ENCODE results near the gene RPA1. TPM values are rescaled to one million over a fixed set of nuclear protein-coding genes. Genes with fewer than 3 reads are reported as not detected.

The RPA1 gene
- total and polyA plus RNA-seq, 10 of the 15 experiments (the other 5 are each of a cell fraction or from before 2014, with no cell fraction given), result 35.9 to 198 (median 71.2) TPM

- WGBS (ENCODE audit: insufficient coverage, insufficient replicate concordance, low lambda C conversion rate, missing lambda C conversion rate), result 15% methylated on average over 48 of the region's 49 CpGs
- BruUV-seq (replicated peaks), result no TSS peak
- Histone ChIP-seq H2AFZ (ENCODE audit: control insufficient read depth, low read depth, low read length) (peak overlapping the region; percentile 6; the same call in 1 of the 2 replicates), H4K20me1 (ENCODE audit: control insufficient read depth, insufficient read depth) (no peaks in the 10 kb centered on the region), H3K4me3 (peak overlapping the region; percentile 11; the same call in 1 of the 2 replicates), H3K36me3 (ENCODE audit: control insufficient read depth in 2 of 2, insufficient read depth in 2 of 2, low read length in 1 of 2) (no peaks in the 10 kb centered on the region), H3K9ac (ENCODE audit: control insufficient read depth, insufficient read depth, low read length) (no peak overlapping the region), H3K27me3 (replicated peaks in 1 of 2; ENCODE audit: control insufficient read depth in 2 of 2, insufficient read depth in 2 of 2, low read length in 1 of 2) (no peaks in the 10 kb centered on the region), H3K27ac (ENCODE audit: control insufficient read depth, insufficient read depth) (no peak overlapping the region), H3K4me2 (ENCODE audit: control insufficient read depth, insufficient read depth) (peak overlapping the region; percentile 42), H3K79me2 (ENCODE audit: control insufficient read depth, insufficient read depth, low read length) (no peaks in the 10 kb centered on the region), H3K9me3 (replicated peaks; ENCODE audit: control insufficient read depth, insufficient read depth, low read length) (no peaks in the 10 kb centered on the region), H3K4me1 (ENCODE audit: control insufficient read depth, insufficient read depth, low read length) (peaks cover 19% of the 10 kb centered on the region)
- RAD21 ChIA-PET (ENCODE audit: unreplicated experiment), result interaction anchor here (0.9 to 1.0 kb wide), 8 partner anchors 118 to 338 kb away, joined by 3 to 8 read pairs (median 3); partner anchors contain the start of gene DPH1
- intact Hi-C loops (cut with micrococcal nuclease; ENCODE audit: unreplicated experiment), result loop anchor here (2.0 kb wide), 1 partner anchor 123 kb away; the partner anchor contains the start of gene DPH1
- CTCF ChIA-PET, result interaction anchor here (1.0 to 2.5 kb wide), 6 partner anchors 12 to 508 kb away, joined by 3 to 12 read pairs (median 5); partner anchors contain the start of gene DPH1
- SMC1A ChIA-PET (ENCODE audit: uncharacterized antibody, unreplicated experiment), result interaction anchor here (1.0 to 1.8 kb wide), 6 partner anchors 106 to 474 kb away, joined by 3 to 4 read pairs (median 3); no protein-coding TSS in a partner anchor
- TF ChIP-seq POU2F2 (IDR thresholded peaks at IDR 0.05; ENCODE audit: borderline replicate concordance, low read depth, low read length) (no peak), ZBED1 (IDR thresholded peaks at IDR 0.05; ENCODE audit: borderline replicate concordance) (no peak), SP1 (IDR thresholded peaks at IDR 0.05; ENCODE audit: low read depth, low read length) (peak; percentile 39), MEF2A (IDR thresholded peaks at IDR 0.05; ENCODE audit: insufficient read depth, low read depth, low read length) (no peak), NFYA (IDR thresholded peaks at IDR 0.05; ENCODE audit: borderline replicate concordance, low read depth, low read length) (no peak), TAF1 (IDR thresholded peaks at IDR 0.05; ENCODE audit: borderline replicate concordance, low read depth, low read length) (no peak)
- POLR2A ChIA-PET, result interaction anchor here (0.6 kb wide), 1 partner anchor 87 kb away, joined by 4 read pairs; no protein-coding TSS in a partner anchor
- in situ Hi-C loops (cut with MboI), result loop anchor here (25.0 kb wide), 1 partner anchor 104 kb away; no protein-coding TSS in a partner anchor
- ATAC-seq (peak; percentile 18; the same call in 1 of the 3 replicates), DNase-seq (ENCODE audit: low read depth, low spot score) (no peak), FAIRE-seq (no peak)
Measured at GRCh38 chr17:1907909-1908698, 78.3 kb downstream of the RPA1 start.
